Epithelial cell of proximal tubule (primary cell): Measurements from ENCODE around the gene PRSS56. TPM values are rescaled to one million over a fixed set of nuclear protein-coding genes. Genes with fewer than 3 reads are reported as not detected.

Experiments used
- DNase-seq: peaks from one replicate; pipeline ENCODE4 v3.0.0-alpha.2; 2011; ENCODE audit warnings: low read depth
- H3K4me3 ChIP-seq: 2 replicates; pipeline ENCODE4 v1.5.1; 2011; ENCODE audit warnings: low read depth, mild to moderate bottlenecking, low read length
- CTCF ChIP-seq: conservative IDR thresholded peaks from 2 replicates; pipeline ENCODE4 v1.5.1; 2012; ENCODE audit warnings: low read depth, mild to moderate bottlenecking, low read length
- total RNA-seq: library from RNA; depleted of rRNA; stranded (reverse); fragments of >200 nt; gene quantifications from 2 replicates; pipeline ENCODE4 v1.2.3, GENCODE V29; 2015

Gene PRSS56
- total RNA-seq, 1 donor from 2014 or later: not detected

GRCh38 chr2:232479341-232480200 lies 40.6 kb upstream of the PRSS56 start:
- H3K4me3 ChIP-seq: no peak overlapping the region
- DNase-seq: no peak
- TF ChIP-seq CTCF: no peak

GRCh38 chr2:232480201-232481190 lies 39.7 kb upstream of the PRSS56 start:
- TF ChIP-seq CTCF: no peak
- no peak overlapping the region for H3K4me3 ChIP-seq
- no peak for DNase-seq

- H3K4me3 ChIP-seq: no peak overlapping the region
- no peak for TF ChIP-seq CTCF
- DNase-seq: no peak
These were observed 38.7 kb upstream of the PRSS56 start for GRCh38 chr2:232481322-232482140.

- DNase-seq: no peak
- TF ChIP-seq CTCF: no peak
- H3K4me3 ChIP-seq: no peak overlapping the region
These were observed 37.6 kb upstream of the PRSS56 start for GRCh38 chr2:232482301-232483238.

GRCh38 chr2:232483311-232483922 lies 36.8 kb upstream of the PRSS56 start:
- DNase-seq: no peak
- TF ChIP-seq CTCF: no peak
- no peak overlapping the region for H3K4me3 ChIP-seq
